Measurements from ENCODE around the gene HOATZ. TPM values are rescaled to one million over a fixed set of nuclear protein-coding genes. Genes with fewer than 3 reads are reported as not detected.
A peak's percentile ranks its signal among the peaks of the same experiment; 100 is the strongest.

Gene HOATZ
- total and polyA plus RNA-seq, 8 donors = not detected

GRCh38 chr11:111569476-111569875 is 54.9 kb downstream of the HOATZ start:
- H3K27me3 ChIP-seq = no peaks in the 10 kb centered on the region
- WGBS, 2 donors = 58 to 69% methylated on average over 4 of the region's 4 CpGs
- ATAC-seq (no peak), DNase-seq (no peak), FAIRE-seq (no peak)
- H3K27ac ChIP-seq = no peak overlapping the region
- TF ChIP-seq CTCF (IDR thresholded peaks at IDR 0.05) = no peak
- no peaks in the 10 kb centered on the region for H3K9me3 ChIP-seq
- no peak overlapping the region for H3K4me3 ChIP-seq
- peaks cover 0 to 4% (median 0%) of the 10 kb centered on the region in 3 donors for H3K4me1 ChIP-seq
- no peaks in the 10 kb centered on the region for H3K36me3 ChIP-seq
- intact Hi-C loops (cut with DNase I) = loop anchor here in 1 of 3 donors (10.0 kb wide), 1 partner anchor 275 kb away; no protein-coding TSS in a partner anchor

GRCh38 chr11:111570796-111571195 is 56.2 kb downstream of the HOATZ start:
- no peaks in the 10 kb centered on the region for H3K27me3 ChIP-seq
- H3K27ac ChIP-seq = no peak overlapping the region
- intact Hi-C loops (cut with DNase I) = no loop called here
- H3K4me3 ChIP-seq = no peak overlapping the region
- FAIRE-seq = no peak
- H3K36me3 ChIP-seq = no peaks in the 10 kb centered on the region
- no peak for TF ChIP-seq CTCF (IDR thresholded peaks at IDR 0.05)
- no peaks in the 10 kb centered on the region for H3K9me3 ChIP-seq
- H3K4me1 ChIP-seq = peaks cover 0 to 4% (median 0%) of the 10 kb centered on the region in 3 donors
- 62 to 83% methylated on average over 6 of the region's 6 CpGs for WGBS, 2 donors
- no peak for ATAC-seq
- DNase-seq = no peak

- Histone ChIP-seq H3K27ac (no peak overlapping the region), H3K4me1 (peaks cover 0 to 4% (median 0%) of the 10 kb centered on the region in 3 donors), H3K36me3 (no peaks in the 10 kb centered on the region), H3K27me3 (no peaks in the 10 kb centered on the region), H3K9me3 (no peaks in the 10 kb centered on the region), H3K4me3 (no peak overlapping the region)
- no peak for TF ChIP-seq CTCF (IDR thresholded peaks at IDR 0.05)
- FAIRE-seq (no peak), ATAC-seq (no peak), DNase-seq (no peak)
- 42 to 44% methylated on average over 6 of the region's 6 CpGs for WGBS, 2 donors
- intact Hi-C loops (cut with DNase I) = no loop called here
Measured at GRCh38 chr11:111571829-111572501, 57.4 kb downstream of the HOATZ start.

- no peak for FAIRE-seq
- no peak for DNase-seq
- intact Hi-C loops (cut with DNase I) = no loop called here
- no peak overlapping the region for H3K27ac ChIP-seq
- no peaks in the 10 kb centered on the region for H3K27me3 ChIP-seq
- no peak for TF ChIP-seq CTCF (IDR thresholded peaks at IDR 0.05)
- 97% methylated on average over 3 of the region's 3 CpGs for WGBS, 2 donors
- H3K9me3 ChIP-seq = no peaks in the 10 kb centered on the region
- H3K36me3 ChIP-seq = no peaks in the 10 kb centered on the region
- no peak for ATAC-seq
- peaks cover 0 to 4% (median 0%) of the 10 kb centered on the region in 3 donors for H3K4me1 ChIP-seq
- H3K4me3 ChIP-seq = no peak overlapping the region
Measured at GRCh38 chr11:111572581-111572980, 58.0 kb downstream of the HOATZ start.

- no peak for DNase-seq
- intact Hi-C loops (cut with DNase I) = no loop called here
- TF ChIP-seq CTCF (IDR thresholded peaks at IDR 0.05) = no peak
- peaks cover 0 to 4% (median 0%) of the 10 kb centered on the region in 3 donors for H3K4me1 ChIP-seq
- no peak overlapping the region for H3K4me3 ChIP-seq
- H3K36me3 ChIP-seq = no peaks in the 10 kb centered on the region
- no peak for FAIRE-seq
- H3K27me3 ChIP-seq = no peaks in the 10 kb centered on the region
- peak; percentile 51 to 74 (median 69) for ATAC-seq
- no peaks in the 10 kb centered on the region for H3K9me3 ChIP-seq
- H3K27ac ChIP-seq = no peak overlapping the region
- 30 to 48% methylated on average over 4 of the region's 4 CpGs for WGBS, 2 donors
Measured at GRCh38 chr11:111573821-111574249, 59.3 kb downstream of the HOATZ start.
